Measurements from ENCODE around the gene SDK2.

GRCh38 chr17:73581379-73581778 lies 62.9 kb downstream of the SDK2 start:
- TF ChIP-seq CTCF (IDR thresholded peaks at IDR 0.05; ENCODE audit: low read depth, low read length, poor library complexity, severe bottlenecking), result no peak
- TF ChIP-seq EZH2phosphoT487 (IDR thresholded peaks at IDR 0.05; ENCODE audit: borderline replicate concordance, low read length), result no peak

Data from DOHH2 (cell line).